ENCODE results near the gene CYB561. TPM values are rescaled to one million over a fixed set of nuclear protein-coding genes. Genes with fewer than 3 reads are reported as not detected.

The CYB561 gene
- total RNA-seq, 1 experiment from 2014 or later: 29.1 TPM

GRCh38 chr17:63452046-63452961, 6.2 kb upstream of the CYB561 start:
- Histone ChIP-seq H3K27me3 (replicated peaks; ENCODE audit: insufficient read depth, low read depth, low read length, poor library complexity) (no peaks in the 10 kb centered on the region), H3K9me3 (ENCODE audit: low read depth, low read length, poor library complexity, severe bottlenecking) (no peaks in the 10 kb centered on the region), H3K4me3 (ENCODE audit: low read depth, low read length, poor library complexity, severe bottlenecking) (no peak overlapping the region), H3K4me1 (ENCODE audit: insufficient read depth, low read length, poor library complexity, severe bottlenecking) (no peaks in the 10 kb centered on the region), H3K27ac (ENCODE audit: low read depth, low read length, poor library complexity, severe bottlenecking) (no peak overlapping the region), H3K36me3 (ENCODE audit: insufficient read depth, low read length, poor library complexity, severe bottlenecking) (no peaks in the 10 kb centered on the region)
- CTCF ChIA-PET: no interaction called here
- TF ChIP-seq EZH2 (IDR thresholded peaks at IDR 0.05; ENCODE audit: borderline replicate concordance, low read depth, low read length, poor library complexity, severe bottlenecking) (no peak), CTCF (conservative IDR thresholded peaks at IDR 0.05; ENCODE audit: low read depth, low read length) (no peak)
- intact Hi-C loops (cut with micrococcal nuclease; ENCODE audit: unreplicated experiment): no loop called here
- POLR2A ChIA-PET (ENCODE audit: low non-redundant PET): no interaction called here
- BruUV-seq (replicated peaks): no TSS peak
- DNase-seq (ENCODE audit: low spot score): no peak

DNA sequence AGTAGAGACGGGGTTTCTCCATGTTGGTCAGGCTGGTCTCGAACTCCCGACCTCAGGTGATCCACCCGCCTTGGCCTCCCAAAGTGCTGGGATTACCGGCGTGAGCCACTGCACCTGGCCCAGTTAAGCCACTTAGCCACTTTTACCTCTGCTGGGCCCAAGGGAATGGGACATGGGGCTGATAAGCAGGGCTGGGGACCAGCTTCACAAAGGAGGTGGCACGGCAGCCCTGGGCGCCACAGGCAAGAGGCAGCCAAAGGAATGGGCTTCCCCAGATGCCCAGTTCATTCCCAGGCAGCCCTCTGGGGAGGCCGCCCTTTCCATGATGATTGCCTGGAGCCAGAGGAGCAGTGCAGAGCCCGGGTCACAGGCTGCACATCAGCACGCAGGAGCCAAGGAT, 5.0 kb upstream of the CYB561 start:
- POLR2A ChIA-PET (ENCODE audit: low non-redundant PET): no interaction called here
- intact Hi-C loops (cut with micrococcal nuclease; ENCODE audit: unreplicated experiment): no loop called here
- TF ChIP-seq CTCF (conservative IDR thresholded peaks at IDR 0.05; ENCODE audit: low read depth, low read length) (no peak), EZH2 (IDR thresholded peaks at IDR 0.05; ENCODE audit: borderline replicate concordance, low read depth, low read length, poor library complexity, severe bottlenecking) (no peak)
- Histone ChIP-seq H3K36me3 (ENCODE audit: insufficient read depth, low read length, poor library complexity, severe bottlenecking) (no peaks in the 10 kb centered on the region), H3K9me3 (ENCODE audit: low read depth, low read length, poor library complexity, severe bottlenecking) (no peaks in the 10 kb centered on the region), H3K27ac (ENCODE audit: low read depth, low read length, poor library complexity, severe bottlenecking) (no peak overlapping the region), H3K4me3 (ENCODE audit: low read depth, low read length, poor library complexity, severe bottlenecking) (no peak overlapping the region), H3K4me1 (ENCODE audit: insufficient read depth, low read length, poor library complexity, severe bottlenecking) (peaks cover 9% of the 10 kb centered on the region), H3K27me3 (replicated peaks; ENCODE audit: insufficient read depth, low read depth, low read length, poor library complexity) (no peaks in the 10 kb centered on the region)
- no peak for DNase-seq (ENCODE audit: low spot score)
- no TSS peak for BruUV-seq (replicated peaks)
- CTCF ChIA-PET: no interaction called here

GRCh38 chr17:63450551-63450950, 4.4 kb upstream of the CYB561 start:
- no peaks in the 10 kb centered on the region for H3K36me3 ChIP-seq (ENCODE audit: insufficient read depth, low read length, poor library complexity, severe bottlenecking)
- no peaks in the 10 kb centered on the region for H3K27me3 ChIP-seq (replicated peaks; ENCODE audit: insufficient read depth, low read depth, low read length, poor library complexity)
- ChIA-PET POLR2A (ENCODE audit: low non-redundant PET) (no interaction called here), CTCF (no interaction called here)
- TF ChIP-seq CTCF (conservative IDR thresholded peaks at IDR 0.05; ENCODE audit: low read depth, low read length): no peak
- no peak for TF ChIP-seq EZH2 (IDR thresholded peaks at IDR 0.05; ENCODE audit: borderline replicate concordance, low read depth, low read length, poor library complexity, severe bottlenecking)
- DNase-seq (ENCODE audit: low spot score): no peak
- H3K4me3 ChIP-seq (ENCODE audit: low read depth, low read length, poor library complexity, severe bottlenecking): no peak overlapping the region
- H3K4me1 ChIP-seq (ENCODE audit: insufficient read depth, low read length, poor library complexity, severe bottlenecking): peaks cover 10% of the 10 kb centered on the region
- H3K27ac ChIP-seq (ENCODE audit: low read depth, low read length, poor library complexity, severe bottlenecking): no peak overlapping the region
- no peaks in the 10 kb centered on the region for H3K9me3 ChIP-seq (ENCODE audit: low read depth, low read length, poor library complexity, severe bottlenecking)
- intact Hi-C loops (cut with micrococcal nuclease; ENCODE audit: unreplicated experiment): no loop called here
- no TSS peak for BruUV-seq (replicated peaks)

Measured in A673 (cell line).